Gastrocnemius medialis (tissue), 4 donors: ENCODE data around the gene TMEM192.

ENCODE experiments used
- POLR2A ChIP-seq, 2 donors: fragments of 450-650 bp; IDR thresholded peaks; one replicate each; pipeline ENCODE4 v1.6.1; 2017; ENCODE audit warnings: antibody characterized with exemption in 2 of 2, mild to moderate bottlenecking in 2 of 2, moderate library complexity in 2 of 2
- TF ChIP-seq, protein P1 (sequence below), 5 experiments: fragments of 450-650 bp in 3 of 5; fragments of 200-600 bp in 2 of 5; sonication (generic) in 2 of 5; IDR thresholded peaks in 4 of 5; conservative IDR thresholded peaks in 1 of 5; 1 replicate in 4 of 5; 2 replicates in 1 of 5; pipeline ENCODE4 v1.5.1; 2016 to 2019; ENCODE audit warnings: antibody characterized with exemption in 5 of 5, mild to moderate bottlenecking in 3 of 5, moderate library complexity in 3 of 5

DNA sequence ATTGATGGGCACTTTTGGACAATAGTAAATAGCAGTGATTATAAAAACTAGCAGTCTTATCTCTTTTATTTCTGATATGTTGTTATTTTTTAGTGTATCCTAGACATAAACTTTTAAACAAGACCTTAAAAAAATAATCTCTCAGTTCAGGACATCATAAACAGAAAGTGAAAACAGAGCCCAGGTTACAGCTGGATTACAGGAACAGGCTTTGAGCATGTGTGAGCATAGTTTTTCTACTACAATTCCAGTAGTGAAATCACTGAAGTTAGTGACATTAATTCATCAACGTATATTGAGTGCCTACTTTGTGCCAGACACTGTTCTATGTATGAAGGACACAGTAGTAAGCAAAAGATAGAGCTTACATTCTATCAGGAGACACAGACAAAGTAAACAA, 42.1 kb downstream of the TMEM192 start:
- TF ChIP-seq, protein P1, sequence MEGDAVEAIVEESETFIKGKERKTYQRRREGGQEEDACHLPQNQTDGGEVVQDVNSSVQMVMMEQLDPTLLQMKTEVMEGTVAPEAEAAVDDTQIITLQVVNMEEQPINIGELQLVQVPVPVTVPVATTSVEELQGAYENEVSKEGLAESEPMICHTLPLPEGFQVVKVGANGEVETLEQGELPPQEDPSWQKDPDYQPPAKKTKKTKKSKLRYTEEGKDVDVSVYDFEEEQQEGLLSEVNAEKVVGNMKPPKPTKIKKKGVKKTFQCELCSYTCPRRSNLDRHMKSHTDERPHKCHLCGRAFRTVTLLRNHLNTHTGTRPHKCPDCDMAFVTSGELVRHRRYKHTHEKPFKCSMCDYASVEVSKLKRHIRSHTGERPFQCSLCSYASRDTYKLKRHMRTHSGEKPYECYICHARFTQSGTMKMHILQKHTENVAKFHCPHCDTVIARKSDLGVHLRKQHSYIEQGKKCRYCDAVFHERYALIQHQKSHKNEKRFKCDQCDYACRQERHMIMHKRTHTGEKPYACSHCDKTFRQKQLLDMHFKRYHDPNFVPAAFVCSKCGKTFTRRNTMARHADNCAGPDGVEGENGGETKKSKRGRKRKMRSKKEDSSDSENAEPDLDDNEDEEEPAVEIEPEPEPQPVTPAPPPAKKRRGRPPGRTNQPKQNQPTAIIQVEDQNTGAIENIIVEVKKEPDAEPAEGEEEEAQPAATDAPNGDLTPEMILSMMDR (IDR thresholded peaks at IDR 0.05 in 4 of 5, conservative IDR thresholded peaks at IDR 0.05 in 1 of 5): no peak
- no peak for TF ChIP-seq POLR2A (IDR thresholded peaks at IDR 0.05)
